Measurements from ENCODE around the gene PTPRN2. TPM values are rescaled to one million over a fixed set of nuclear protein-coding genes. Genes with fewer than 3 reads are reported as not detected.

The PTPRN2 gene
- total and polyA plus RNA-seq, 2 donors (not counting 1 experiment from before 2014, with no cell fraction given), result 0.54 to 1.2 TPM

DNA sequence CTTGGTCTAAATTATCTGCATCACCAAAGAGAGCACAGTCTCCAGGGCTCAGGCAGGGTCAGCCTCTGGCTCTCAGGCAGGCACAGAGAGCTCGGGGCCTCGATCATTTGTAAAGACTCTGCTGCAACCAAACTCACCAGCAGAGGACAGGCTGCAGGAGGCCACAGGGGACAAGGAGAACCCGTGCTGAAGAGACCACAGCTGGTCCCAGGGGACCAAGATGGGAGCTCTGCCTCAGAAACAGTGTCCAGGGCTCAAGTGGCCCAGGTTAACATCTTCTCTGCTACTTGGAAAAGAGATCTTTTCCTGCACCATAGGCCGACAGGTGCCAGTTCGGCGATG is 543.2 kb downstream of the PTPRN2 start:
- Histone ChIP-seq H4K20me1 (ENCODE audit: control insufficient read depth, extremely low read depth, insufficient read depth, low read length) (no peaks in the 10 kb centered on the region), H3K36me3 (ENCODE audit: control insufficient read depth, insufficient read depth, low read length) (no peaks in the 10 kb centered on the region), H2AFZ (ENCODE audit: low read length) (no peak overlapping the region), H3K9ac (ENCODE audit: insufficient read depth, low read length) (no peak overlapping the region), H3K9me3 (ENCODE audit: control insufficient read depth, insufficient read depth, low read depth, low read length) (peaks cover 2% of the 10 kb centered on the region), H3K4me2 (ENCODE audit: extremely low read depth, insufficient read depth, low read length) (no peak overlapping the region), H3K27me3 (ENCODE audit: control insufficient read depth, insufficient read depth, low read length) (no peaks in the 10 kb centered on the region), H3K79me2 (ENCODE audit: control insufficient read depth, insufficient read depth, low read length) (no peaks in the 10 kb centered on the region), H3K4me3 (replicated peaks in 1 of 4; ENCODE audit: control extremely low read depth in 1 of 4, insufficient read depth in 1 of 4, low read depth in 3 of 4, low read length in 4 of 4) (no peak overlapping the region), H3K27ac (ENCODE audit: insufficient read depth, low read length) (no peak overlapping the region), H3K4me1 (ENCODE audit: control insufficient read depth, extremely low read depth, insufficient read depth, low read length) (no peaks in the 10 kb centered on the region)
- TF ChIP-seq EZH2 (IDR thresholded peaks at IDR 0.05; ENCODE audit: low read length, missing control alignments), result no peak
- TF ChIP-seq, protein P1, sequence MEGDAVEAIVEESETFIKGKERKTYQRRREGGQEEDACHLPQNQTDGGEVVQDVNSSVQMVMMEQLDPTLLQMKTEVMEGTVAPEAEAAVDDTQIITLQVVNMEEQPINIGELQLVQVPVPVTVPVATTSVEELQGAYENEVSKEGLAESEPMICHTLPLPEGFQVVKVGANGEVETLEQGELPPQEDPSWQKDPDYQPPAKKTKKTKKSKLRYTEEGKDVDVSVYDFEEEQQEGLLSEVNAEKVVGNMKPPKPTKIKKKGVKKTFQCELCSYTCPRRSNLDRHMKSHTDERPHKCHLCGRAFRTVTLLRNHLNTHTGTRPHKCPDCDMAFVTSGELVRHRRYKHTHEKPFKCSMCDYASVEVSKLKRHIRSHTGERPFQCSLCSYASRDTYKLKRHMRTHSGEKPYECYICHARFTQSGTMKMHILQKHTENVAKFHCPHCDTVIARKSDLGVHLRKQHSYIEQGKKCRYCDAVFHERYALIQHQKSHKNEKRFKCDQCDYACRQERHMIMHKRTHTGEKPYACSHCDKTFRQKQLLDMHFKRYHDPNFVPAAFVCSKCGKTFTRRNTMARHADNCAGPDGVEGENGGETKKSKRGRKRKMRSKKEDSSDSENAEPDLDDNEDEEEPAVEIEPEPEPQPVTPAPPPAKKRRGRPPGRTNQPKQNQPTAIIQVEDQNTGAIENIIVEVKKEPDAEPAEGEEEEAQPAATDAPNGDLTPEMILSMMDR (conservative IDR thresholded peaks at IDR 0.05 in 1 of 2, IDR thresholded peaks at IDR 0.05 in 1 of 2; ENCODE audit: low read depth in 1 of 2, low read length in 2 of 2), result no peak
- no peak for DNase-seq (ENCODE audit: low read depth in 2 of 2)

DNA sequence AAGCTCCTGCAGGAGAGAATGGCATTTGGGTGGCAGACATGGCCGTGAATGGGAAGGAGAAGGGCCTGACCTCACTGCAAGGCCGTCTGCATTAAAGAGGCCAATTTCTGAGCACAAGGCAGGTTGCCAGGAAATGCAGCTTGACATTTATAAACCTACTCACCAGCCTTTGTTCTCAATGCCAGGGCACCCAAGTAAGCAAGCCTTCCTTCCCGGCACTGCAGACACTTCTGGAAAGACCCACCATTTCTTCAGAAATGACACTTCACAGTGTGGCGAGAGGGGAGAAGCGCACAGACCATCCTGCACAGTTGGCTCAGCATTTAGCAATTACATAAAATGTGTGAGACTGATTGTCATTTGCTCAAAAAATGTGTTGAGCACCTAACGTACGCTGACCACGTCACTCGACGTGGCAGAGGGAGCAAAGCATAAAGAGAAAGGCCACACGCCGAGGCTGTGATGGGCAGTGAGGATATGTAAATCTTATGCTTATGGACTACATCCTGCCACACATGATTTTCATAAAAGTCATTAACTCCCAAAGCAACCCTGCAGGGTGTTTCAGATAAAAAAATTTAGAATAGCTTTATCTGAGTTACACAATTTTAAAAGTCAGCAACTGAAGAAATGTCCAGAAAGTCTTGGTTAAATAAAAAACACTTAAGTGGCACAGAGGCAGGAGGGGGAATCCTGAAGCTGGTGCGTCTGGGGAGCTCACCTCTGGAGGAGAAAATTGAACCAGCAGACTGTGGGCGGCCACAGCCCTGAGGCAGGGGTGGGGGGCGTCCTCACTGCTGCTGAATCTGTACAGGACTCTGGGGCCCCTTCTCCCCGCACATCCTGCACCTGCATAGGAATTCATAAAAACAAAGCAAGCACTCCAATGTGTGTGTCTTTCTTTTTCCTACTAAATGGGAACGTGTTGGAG is 543.8 kb downstream of the PTPRN2 start:
- no peak overlapping the region for H3K4me3 ChIP-seq (replicated peaks in 1 of 4; ENCODE audit: control extremely low read depth in 1 of 4, insufficient read depth in 1 of 4, low read depth in 3 of 4, low read length in 4 of 4)
- H3K27ac ChIP-seq (ENCODE audit: insufficient read depth, low read length), result no peak overlapping the region
- no peak for TF ChIP-seq EZH2 (IDR thresholded peaks at IDR 0.05; ENCODE audit: low read length, missing control alignments)
- TF ChIP-seq, protein P1 (conservative IDR thresholded peaks at IDR 0.05 in 1 of 2, IDR thresholded peaks at IDR 0.05 in 1 of 2; ENCODE audit: low read depth in 1 of 2, low read length in 2 of 2), result no peak

DNA sequence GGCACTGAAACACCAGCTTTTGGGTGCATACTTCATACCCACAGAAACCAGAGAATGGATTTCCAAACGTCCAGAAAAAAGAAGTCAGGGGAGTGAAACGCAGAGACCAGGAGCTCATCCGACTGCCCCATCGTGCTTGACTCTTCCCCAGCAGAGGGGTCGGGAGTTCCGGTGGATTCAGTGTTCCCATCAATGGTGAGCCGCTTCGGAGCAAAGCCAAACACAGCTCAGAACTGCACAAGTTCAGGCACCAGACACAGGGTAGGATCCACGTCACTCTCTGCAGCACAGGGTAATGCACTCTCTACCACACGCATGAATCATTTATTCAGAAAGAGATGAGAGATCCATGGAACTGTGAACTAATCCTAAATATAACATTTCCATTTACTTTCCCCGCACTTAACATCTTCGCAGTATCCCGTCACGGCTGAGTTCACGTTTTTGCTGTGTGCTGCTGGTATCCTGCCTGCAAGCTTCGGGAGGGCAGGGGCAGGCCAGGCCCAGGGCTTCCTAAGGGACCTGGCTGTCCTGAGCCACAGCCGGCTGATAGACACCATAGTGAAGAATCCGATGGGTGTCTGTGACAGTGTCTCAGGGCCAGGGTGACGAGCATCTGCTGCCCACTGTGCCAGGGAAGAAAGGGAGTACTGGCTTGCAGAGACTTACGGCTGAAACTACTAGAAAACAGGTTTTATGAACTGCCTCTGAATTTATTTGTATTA is 545.3 kb downstream of the PTPRN2 start:
- Histone ChIP-seq H3K9ac (ENCODE audit: insufficient read depth, low read length) (no peak overlapping the region), H3K27ac (ENCODE audit: insufficient read depth, low read length) (no peak overlapping the region), H4K20me1 (ENCODE audit: control insufficient read depth, extremely low read depth, insufficient read depth, low read length) (no peaks in the 10 kb centered on the region), H3K36me3 (ENCODE audit: control insufficient read depth, insufficient read depth, low read length) (no peaks in the 10 kb centered on the region), H2AFZ (ENCODE audit: low read length) (no peak overlapping the region), H3K4me3 (replicated peaks in 1 of 4; ENCODE audit: control extremely low read depth in 1 of 4, insufficient read depth in 1 of 4, low read depth in 3 of 4, low read length in 4 of 4) (no peak overlapping the region), H3K4me2 (ENCODE audit: extremely low read depth, insufficient read depth, low read length) (no peak overlapping the region), H3K9me3 (ENCODE audit: control insufficient read depth, insufficient read depth, low read depth, low read length) (no peaks in the 10 kb centered on the region), H3K27me3 (ENCODE audit: control insufficient read depth, insufficient read depth, low read length) (no peaks in the 10 kb centered on the region), H3K79me2 (ENCODE audit: control insufficient read depth, insufficient read depth, low read length) (no peaks in the 10 kb centered on the region), H3K4me1 (ENCODE audit: control insufficient read depth, extremely low read depth, insufficient read depth, low read length) (no peaks in the 10 kb centered on the region)
- TF ChIP-seq, protein P1 (conservative IDR thresholded peaks at IDR 0.05 in 1 of 2, IDR thresholded peaks at IDR 0.05 in 1 of 2; ENCODE audit: low read depth in 1 of 2, low read length in 2 of 2), result no peak
- TF ChIP-seq EZH2 (IDR thresholded peaks at IDR 0.05; ENCODE audit: low read length, missing control alignments), result no peak
- no peak for DNase-seq (ENCODE audit: low read depth in 2 of 2)

More for the DNA sequence above, 543.8 kb downstream of the PTPRN2 start:
- H3K9ac ChIP-seq (ENCODE audit: insufficient read depth, low read length), result no peak overlapping the region
- DNase-seq (ENCODE audit: low read depth in 2 of 2), result no peak
- H3K27me3 ChIP-seq (ENCODE audit: control insufficient read depth, insufficient read depth, low read length), result no peaks in the 10 kb centered on the region
- H4K20me1 ChIP-seq (ENCODE audit: control insufficient read depth, extremely low read depth, insufficient read depth, low read length), result no peaks in the 10 kb centered on the region
- no peak overlapping the region for H2AFZ ChIP-seq (ENCODE audit: low read length)
- no peaks in the 10 kb centered on the region for H3K36me3 ChIP-seq (ENCODE audit: control insufficient read depth, insufficient read depth, low read length)
- H3K9me3 ChIP-seq (ENCODE audit: control insufficient read depth, insufficient read depth, low read depth, low read length), result peaks cover 2% of the 10 kb centered on the region
- no peaks in the 10 kb centered on the region for H3K79me2 ChIP-seq (ENCODE audit: control insufficient read depth, insufficient read depth, low read length)
- H3K4me1 ChIP-seq (ENCODE audit: control insufficient read depth, extremely low read depth, insufficient read depth, low read length), result no peaks in the 10 kb centered on the region
- H3K4me2 ChIP-seq (ENCODE audit: extremely low read depth, insufficient read depth, low read length), result no peak overlapping the region

Measured in fibroblast of lung (primary cell).